ENCODE measurements around the gene PRCD. TPM values are rescaled to one million over a fixed set of nuclear protein-coding genes. Genes with fewer than 3 reads are reported as not detected.
A peak's percentile ranks its signal among the peaks of the same experiment; 100 is the strongest.
"Not testable (repeated sequence)": the region's sequence is repeated elsewhere in the genome, so short reads cannot be mapped to it uniquely, and the experiment has no call there.

The PRCD gene
- total RNA-seq, 5 donors from 2014 or later (not counting 1 experiment from before 2014, with no cell fraction given), result 0.66 to 1.3 (median 0.92) TPM

DNA sequence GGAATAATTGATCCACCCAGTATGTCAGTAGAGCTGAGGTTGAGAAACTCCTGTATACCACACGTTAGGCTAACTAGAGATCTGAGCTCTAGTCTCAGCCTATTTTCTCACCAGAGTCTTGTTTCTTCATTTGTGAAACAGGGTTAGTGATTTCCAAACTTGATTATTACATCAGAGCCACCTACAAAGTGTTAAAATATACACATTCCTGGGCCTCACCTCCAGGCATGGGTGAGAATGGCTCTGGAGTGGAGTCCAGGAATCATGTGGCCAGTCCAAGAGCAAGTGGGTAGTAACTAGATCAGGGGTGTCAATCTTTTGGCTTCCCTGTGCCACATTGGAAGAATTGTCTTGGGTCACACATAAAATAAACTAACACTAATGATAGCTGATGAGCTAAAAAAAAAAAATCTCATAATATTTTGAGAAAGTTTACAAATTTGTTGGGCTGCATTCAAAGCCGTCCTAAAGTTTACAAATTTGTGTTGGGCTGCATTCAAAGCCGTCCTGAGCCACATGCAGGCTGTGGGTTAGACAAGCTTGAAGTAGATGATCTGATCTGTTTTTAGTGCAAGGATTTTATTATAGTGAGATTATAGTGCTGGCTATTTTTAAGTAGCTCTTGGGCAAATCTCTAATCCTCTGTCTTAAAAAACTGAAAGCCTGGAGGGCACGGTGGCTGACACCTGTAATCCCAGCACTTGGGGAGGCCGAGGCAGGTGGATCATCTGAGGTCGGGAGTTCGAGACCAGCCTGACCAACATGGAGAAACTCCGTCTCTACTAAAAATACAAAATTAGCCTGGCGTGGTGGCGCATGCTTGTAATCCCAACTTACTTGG lies 20.4 kb downstream of the PRCD start:
- H3K9me3 ChIP-seq, result no peaks in the 10 kb centered on the region
- peak overlapping the region in 1 of 2 donors; percentile 2 for H3K4me3 ChIP-seq (ENCODE audit: control insufficient read depth in 1 of 2, extremely low read depth in 1 of 2, low read length in 1 of 2)
- Mint-ChIP-seq H3K27me3 (no peaks in the 10 kb centered on the region), H3K27ac (peak overlapping the region; percentile 77 to 83), H3K9me3 (no peaks in the 10 kb centered on the region), H3K36me3 (peaks cover 28% of the 10 kb centered on the region), H3K4me1 (peaks cover 49 to 75% (median 68%) of the 10 kb centered on the region in 3 donors), H3K4me3 (peak overlapping the region; percentile 44 to 69 (median 63))
- ChIA-PET POLR2A (no interaction called here), CTCF (interaction anchor here (0.5 to 2.0 kb wide), 4 partner anchors 8 to 674 kb away, joined by 3 to 8 read pairs (median 4); no protein-coding TSS in a partner anchor)
- no peaks in the 10 kb centered on the region for H3K27me3 ChIP-seq (replicated peaks in 1 of 2; ENCODE audit: control insufficient read depth in 2 of 2, extremely low read depth in 1 of 2, insufficient read depth in 2 of 2, low read length in 1 of 2)
- peaks cover 22 to 27% of the 10 kb centered on the region in 2 donors for H3K36me3 ChIP-seq (ENCODE audit: control insufficient read depth in 2 of 2, extremely low read depth in 1 of 2, insufficient read depth in 1 of 2, low read length in 1 of 2)
- peaks cover 19 to 54% of the 10 kb centered on the region in 2 experiments for H3K4me1 ChIP-seq (ENCODE audit: control insufficient read depth in 1 of 2, extremely low read depth in 1 of 2, insufficient read depth in 2 of 2, low read length in 2 of 2)
- DNase-seq (no peak), ATAC-seq (replicated peaks in 1 of 4) (no peak)
- peak overlapping the region; percentile 71 for H3K27ac ChIP-seq (ENCODE audit: low read length)
- WGBS (ENCODE audit: insufficient coverage), result 59% methylated on average over 6 of the region's 10 CpGs

- Mint-ChIP-seq H3K36me3 (peaks cover 34% of the 10 kb centered on the region), H3K27ac (peak overlapping the region; percentile 77 to 83), H3K27me3 (no peaks in the 10 kb centered on the region), H3K4me3 (peak overlapping the region; percentile 44 to 69 (median 63)), H3K9me3 (no peaks in the 10 kb centered on the region), H3K4me1 (peaks cover 55 to 77% (median 70%) of the 10 kb centered on the region in 3 donors)
- Histone ChIP-seq H3K36me3 (ENCODE audit: control insufficient read depth in 2 of 2, extremely low read depth in 1 of 2, insufficient read depth in 1 of 2, low read length in 1 of 2) (peaks cover 26 to 33% of the 10 kb centered on the region in 2 donors), H3K27me3 (replicated peaks in 1 of 2; ENCODE audit: control insufficient read depth in 2 of 2, extremely low read depth in 1 of 2, insufficient read depth in 2 of 2, low read length in 1 of 2) (no peaks in the 10 kb centered on the region), H3K4me3 (ENCODE audit: control insufficient read depth in 1 of 2, extremely low read depth in 1 of 2, low read length in 1 of 2) (peak overlapping the region in 1 of 2 donors; percentile 2), H3K4me1 (ENCODE audit: control insufficient read depth in 1 of 2, extremely low read depth in 1 of 2, insufficient read depth in 2 of 2, low read length in 2 of 2) (peaks cover 19 to 54% of the 10 kb centered on the region in 2 experiments), H3K9me3 (no peaks in the 10 kb centered on the region), H3K27ac (ENCODE audit: low read length) (peak overlapping the region; percentile 71)
- no peak for ATAC-seq (replicated peaks in 1 of 4)
- ChIA-PET CTCF (interaction anchor here (0.5 to 2.0 kb wide), 2 partner anchors 8 to 63 kb away, joined by 3 to 8 read pairs; no protein-coding TSS in a partner anchor), POLR2A (no interaction called here)
- WGBS (ENCODE audit: insufficient coverage), result 46% methylated on average over 2 of the region's 6 CpGs
- peak in 1 of 35 experiments; percentile 53 for DNase-seq
Measured at GRCh38 chr17:76560877-76561221, 21.0 kb downstream of the PRCD start.

DNA sequence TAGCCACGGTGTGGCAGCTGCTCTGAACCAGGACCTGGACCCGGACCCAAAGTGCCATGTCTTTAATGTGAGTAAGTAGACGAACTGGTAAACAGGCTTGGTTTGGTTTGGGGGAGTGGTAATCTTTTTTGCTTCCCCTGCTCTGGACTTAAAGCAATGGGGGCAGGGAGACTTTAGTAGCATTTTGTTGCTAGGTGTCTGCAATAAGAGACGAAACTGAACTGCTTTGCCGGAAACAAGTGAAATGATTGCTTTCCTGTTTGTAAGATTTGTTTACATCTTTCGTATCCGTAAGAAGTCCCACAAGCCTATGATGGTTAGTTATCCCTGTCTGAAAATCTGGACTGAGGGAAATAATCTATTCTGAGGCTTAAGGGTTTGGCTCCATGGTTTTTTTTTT lies 21.5 kb downstream of the PRCD start:
- CTCF ChIA-PET, result interaction anchor here in 1 of 2 donors (0.6 to 2.0 kb wide), 3 partner anchors 62 to 330 kb away, joined by 3 to 8 read pairs (median 3); no protein-coding TSS in a partner anchor
- Mint-ChIP-seq H3K27ac (peak overlapping the region; percentile 77 to 83), H3K4me1 (peaks cover 59 to 81% (median 74%) of the 10 kb centered on the region in 3 donors), H3K27me3 (no peaks in the 10 kb centered on the region), H3K36me3 (peaks cover 39% of the 10 kb centered on the region), H3K9me3 (no peaks in the 10 kb centered on the region), H3K4me3 (peak overlapping the region in 2 of 3 donors; percentile 63 to 69)
- DNase-seq (peak in 10 of 35 experiments; percentile 24 to 77 (median 39)), ATAC-seq (replicated peaks in 1 of 4) (no peak)
- POLR2A ChIA-PET, result interaction anchor here in 1 of 2 donors (0.7 to 1.0 kb wide), 2 partner anchors 17 to 47 kb away, joined by 3 read pairs; no protein-coding TSS in a partner anchor
- 42% methylated on average over 4 of the region's 7 CpGs for WGBS (ENCODE audit: insufficient coverage)
- no peaks in the 10 kb centered on the region for H3K27me3 ChIP-seq (replicated peaks in 1 of 2; ENCODE audit: control insufficient read depth in 2 of 2, extremely low read depth in 1 of 2, insufficient read depth in 2 of 2, low read length in 1 of 2)
- H3K4me1 ChIP-seq (ENCODE audit: control insufficient read depth in 1 of 2, extremely low read depth in 1 of 2, insufficient read depth in 2 of 2, low read length in 2 of 2), result peaks cover 19 to 54% of the 10 kb centered on the region in 2 experiments
- H3K4me3 ChIP-seq (ENCODE audit: control insufficient read depth in 1 of 2, extremely low read depth in 1 of 2, low read length in 1 of 2), result peak overlapping the region in 1 of 2 donors; percentile 2
- H3K36me3 ChIP-seq (ENCODE audit: control insufficient read depth in 2 of 2, extremely low read depth in 1 of 2, insufficient read depth in 1 of 2, low read length in 1 of 2), result peaks cover 30 to 37% of the 10 kb centered on the region in 2 donors
- no peaks in the 10 kb centered on the region for H3K9me3 ChIP-seq
- H3K27ac ChIP-seq (ENCODE audit: low read length), result peak overlapping the region; percentile 72

DNA sequence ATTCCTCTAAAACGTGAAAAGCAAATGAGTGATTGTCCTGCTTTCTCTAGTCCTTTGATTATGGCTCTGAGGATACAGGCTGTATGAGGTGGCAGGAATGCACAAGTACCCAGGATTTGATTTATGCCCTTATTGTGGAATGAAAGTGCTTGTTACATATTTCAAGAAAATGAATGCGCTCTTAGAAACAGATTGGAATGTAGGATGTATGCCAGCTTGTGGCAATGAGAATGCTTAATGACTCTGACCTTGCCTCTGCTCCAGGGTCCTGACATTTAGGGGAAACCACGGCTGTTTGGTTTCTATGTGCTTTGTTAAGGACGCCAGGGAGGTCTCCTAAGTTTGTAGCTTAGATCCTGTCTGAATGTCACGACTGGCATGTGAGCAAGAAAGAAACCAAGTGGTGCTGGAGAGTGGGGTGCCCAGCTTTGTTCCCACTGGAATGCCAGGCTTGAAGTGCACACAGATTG lies 22.0 kb downstream of the PRCD start:
- ChIA-PET CTCF (interaction anchor here (0.6 to 0.7 kb wide), 4 partner anchors 256 to 985 kb away, joined by 3 to 4 read pairs (median 3); no protein-coding TSS in a partner anchor), POLR2A (interaction anchor here in 1 of 2 donors (0.6 to 1.0 kb wide), 3 partner anchors 16 to 98 kb away, joined by 3 to 5 read pairs (median 3); no protein-coding TSS in a partner anchor)
- Histone ChIP-seq H3K4me3 (ENCODE audit: control insufficient read depth in 1 of 2, extremely low read depth in 1 of 2, low read length in 1 of 2) (no peak overlapping the region), H3K27me3 (replicated peaks in 1 of 2; ENCODE audit: control insufficient read depth in 2 of 2, extremely low read depth in 1 of 2, insufficient read depth in 2 of 2, low read length in 1 of 2) (no peaks in the 10 kb centered on the region), H3K27ac (ENCODE audit: low read length) (peak overlapping the region; percentile 72), H3K36me3 (ENCODE audit: control insufficient read depth in 2 of 2, extremely low read depth in 1 of 2, insufficient read depth in 1 of 2, low read length in 1 of 2) (peaks cover 34 to 42% of the 10 kb centered on the region in 2 donors), H3K9me3 (no peaks in the 10 kb centered on the region), H3K4me1 (ENCODE audit: control insufficient read depth in 1 of 2, extremely low read depth in 1 of 2, insufficient read depth in 2 of 2, low read length in 2 of 2) (peaks cover 19 to 51% of the 10 kb centered on the region in 2 experiments)
- Mint-ChIP-seq H3K36me3 (peaks cover 39% of the 10 kb centered on the region), H3K4me1 (peaks cover 57 to 80% (median 70%) of the 10 kb centered on the region in 3 donors), H3K27me3 (no peaks in the 10 kb centered on the region), H3K27ac (peak overlapping the region; percentile 77 to 83), H3K4me3 (peak overlapping the region in 2 of 3 donors; percentile 63 to 69), H3K9me3 (no peaks in the 10 kb centered on the region)
- DNase-seq (no peak), ATAC-seq (replicated peaks in 1 of 4) (no peak)
- 88% methylated on average over 4 of the region's 5 CpGs for WGBS (ENCODE audit: insufficient coverage)

DNA sequence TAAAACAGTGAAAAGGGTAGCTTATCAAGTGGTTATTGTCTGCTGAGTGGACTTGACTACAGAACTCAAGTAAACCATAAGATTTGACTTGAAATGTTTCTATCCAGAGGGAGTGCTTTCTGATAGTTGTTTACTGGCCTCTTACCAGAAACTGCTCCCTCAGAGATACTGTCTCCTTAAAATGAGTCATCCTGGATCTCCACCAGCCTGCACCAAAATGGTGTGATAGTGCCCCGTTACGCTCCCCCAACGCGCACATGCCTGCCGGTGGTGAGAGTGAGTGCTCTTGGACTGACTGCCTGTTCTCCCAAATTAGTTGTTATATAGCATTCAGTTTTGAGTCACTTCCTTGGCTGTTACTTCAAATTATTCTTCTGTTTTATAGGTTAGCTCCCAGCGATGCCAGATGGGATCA lies 22.9 kb downstream of the PRCD start:
- peak in 1 of 35 experiments; percentile 30 for DNase-seq
- no peaks in the 10 kb centered on the region for H3K27me3 Mint-ChIP-seq
- H3K9me3 Mint-ChIP-seq, result no peaks in the 10 kb centered on the region
- ChIA-PET POLR2A (interaction anchor here (0.5 to 1.0 kb wide), 5 partner anchors 15 to 120 kb away, joined by 3 to 8 read pairs (median 4); no protein-coding TSS in a partner anchor), CTCF (no interaction called here)
- H3K4me3 ChIP-seq (ENCODE audit: control insufficient read depth in 1 of 2, extremely low read depth in 1 of 2, low read length in 1 of 2), result no peak overlapping the region
- H3K36me3 ChIP-seq (ENCODE audit: control insufficient read depth in 2 of 2, extremely low read depth in 1 of 2, insufficient read depth in 1 of 2, low read length in 1 of 2), result peaks cover 36 to 42% of the 10 kb centered on the region in 2 donors
- H3K36me3 Mint-ChIP-seq, result peaks cover 39% of the 10 kb centered on the region
- H3K9me3 ChIP-seq, result no peaks in the 10 kb centered on the region
- ATAC-seq (replicated peaks in 1 of 4), result no peak
- peaks cover 18 to 59% of the 10 kb centered on the region in 2 experiments for H3K4me1 ChIP-seq (ENCODE audit: control insufficient read depth in 1 of 2, extremely low read depth in 1 of 2, insufficient read depth in 2 of 2, low read length in 2 of 2)
- peak overlapping the region in 1 of 3 donors; percentile 59 for H3K4me3 Mint-ChIP-seq
- no peaks in the 10 kb centered on the region for H3K27me3 ChIP-seq (replicated peaks in 1 of 2; ENCODE audit: control insufficient read depth in 2 of 2, extremely low read depth in 1 of 2, insufficient read depth in 2 of 2, low read length in 1 of 2)
- H3K27ac ChIP-seq (ENCODE audit: low read length), result peak overlapping the region; percentile 13
- peaks cover 57 to 80% (median 70%) of the 10 kb centered on the region in 3 donors for H3K4me1 Mint-ChIP-seq
- WGBS (ENCODE audit: insufficient coverage), result no CpG with 5 or more reads among the region's 6 CpGs
- H3K27ac Mint-ChIP-seq, result peak overlapping the region; percentile 87

- Histone ChIP-seq H3K4me1 (ENCODE audit: control insufficient read depth in 1 of 2, extremely low read depth in 1 of 2, insufficient read depth in 2 of 2, low read length in 2 of 2) (peaks cover 13 to 59% of the 10 kb centered on the region in 2 experiments), H3K36me3 (ENCODE audit: control insufficient read depth in 2 of 2, extremely low read depth in 1 of 2, insufficient read depth in 1 of 2, low read length in 1 of 2) (peaks cover 36 to 42% of the 10 kb centered on the region in 2 donors)
- Mint-ChIP-seq H3K27ac (peak overlapping the region; percentile 44 to 87), H3K4me1 (peaks cover 57 to 82% (median 70%) of the 10 kb centered on the region in 3 donors), H3K36me3 (peaks cover 39% of the 10 kb centered on the region)
- H3K27me3 ChIP-seq (replicated peaks in 1 of 2; ENCODE audit: control insufficient read depth in 2 of 2, extremely low read depth in 1 of 2, insufficient read depth in 2 of 2, low read length in 1 of 2); H3K27ac ChIP-seq (ENCODE audit: low read length); POLR2A ChIA-PET; CTCF ChIA-PET; H3K27me3 Mint-ChIP-seq; DNase-seq; H3K9me3 Mint-ChIP-seq; H3K4me3 ChIP-seq (ENCODE audit: control insufficient read depth in 1 of 2, extremely low read depth in 1 of 2, low read length in 1 of 2); H3K4me3 Mint-ChIP-seq; H3K9me3 ChIP-seq: not testable (repeated sequence)
- WGBS (ENCODE audit: insufficient coverage), result no CpG with 5 or more reads among the region's 2 CpGs
- ATAC-seq (replicated peaks in 1 of 4), result peak in 1 of 4 experiments; percentile 25
Measured at GRCh38 chr17:76563359-76563758, 23.5 kb downstream of the PRCD start.

Data from T-cell (primary cell).